Activated T-helper 1 cell treated with Interleukin-2 at 50 U/mL for 16 hours (primary cell): Measurements from ENCODE around the gene KDM5B.
A peak's percentile ranks its signal among the peaks of the same experiment; 100 is the strongest.
"Not testable (repeated sequence)": the region's sequence is repeated elsewhere in the genome, so short reads cannot be mapped to it uniquely, and the experiment has no call there.

Experiments
- DNase-seq: peaks from one replicate; pipeline ENCODE4 v3.0.0-alpha.2; 2020; ENCODE audit warnings: low read depth

The KDM5B gene

DNA sequence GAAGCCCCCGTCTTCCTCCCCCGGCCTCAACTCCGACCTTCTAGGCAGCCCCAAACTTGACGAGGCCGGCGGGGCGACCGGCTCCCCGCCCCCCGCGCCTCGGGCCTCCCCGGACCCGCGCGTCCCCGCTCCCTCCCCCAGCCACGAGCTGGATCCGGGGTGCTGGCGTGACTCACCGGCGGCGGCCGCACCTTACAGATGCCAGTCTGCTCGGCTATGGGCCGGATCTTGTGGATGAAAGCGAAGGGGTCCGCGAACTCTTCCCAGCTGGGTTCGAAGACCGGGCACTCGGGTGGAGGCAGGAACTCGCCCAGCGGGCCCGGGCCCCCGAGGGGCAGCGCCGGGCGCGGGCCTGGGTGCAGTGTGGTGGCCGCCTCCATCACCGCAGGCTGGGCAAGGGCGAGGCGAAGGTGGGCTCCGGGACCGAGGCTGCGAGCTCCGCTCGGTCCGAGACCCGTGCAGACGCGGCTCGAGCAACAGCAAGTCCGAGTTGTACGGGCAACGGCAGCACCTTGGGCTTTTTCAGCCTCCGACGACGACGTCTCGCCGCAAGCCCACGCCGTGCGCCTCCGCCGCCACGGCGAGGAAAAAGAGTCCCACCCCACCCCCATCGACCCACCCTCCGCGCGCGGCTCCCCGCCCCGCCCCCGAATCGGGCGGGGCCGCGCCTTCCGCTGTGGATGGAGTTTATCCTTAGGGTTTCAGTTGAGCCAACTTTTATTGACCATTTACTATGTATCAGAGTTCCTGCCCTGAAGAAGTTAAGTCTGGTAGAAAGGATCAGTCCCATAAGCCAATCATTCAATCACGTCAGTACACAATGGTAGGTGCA is at the start of gene KDM5B:
Gene KDM5B, minus strand, starts transcription at position 496 of the 832 bp plus-strand sequence. Its CDS starts 116 bp downstream, at position 380.
- DNase-seq, result peak; percentile 53

DNA sequence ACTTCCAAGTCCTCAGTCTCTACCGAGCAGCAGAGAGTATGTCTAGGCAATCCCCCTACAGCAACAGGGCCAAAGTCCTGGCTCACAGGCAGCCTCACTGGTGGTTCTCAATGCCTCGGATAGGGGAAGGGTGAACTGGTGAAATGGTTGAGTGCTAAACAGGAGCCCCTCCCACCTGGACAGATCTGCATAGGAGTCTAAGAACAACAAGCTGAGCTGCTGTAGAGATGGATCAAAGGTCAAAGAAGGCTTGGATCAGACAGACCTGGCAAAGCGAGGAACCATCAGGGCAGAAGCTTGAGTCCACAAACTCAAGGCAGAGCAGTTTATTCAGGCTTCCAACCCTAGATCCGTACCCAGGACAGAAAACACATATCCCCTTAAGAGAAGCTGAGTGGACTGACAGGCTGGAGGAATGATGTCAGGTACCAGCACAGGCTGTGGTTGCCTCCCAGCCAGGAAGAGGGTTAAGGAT is 49.0 kb upstream of the KDM5B start:
- DNase-seq, result no peak

DNA sequence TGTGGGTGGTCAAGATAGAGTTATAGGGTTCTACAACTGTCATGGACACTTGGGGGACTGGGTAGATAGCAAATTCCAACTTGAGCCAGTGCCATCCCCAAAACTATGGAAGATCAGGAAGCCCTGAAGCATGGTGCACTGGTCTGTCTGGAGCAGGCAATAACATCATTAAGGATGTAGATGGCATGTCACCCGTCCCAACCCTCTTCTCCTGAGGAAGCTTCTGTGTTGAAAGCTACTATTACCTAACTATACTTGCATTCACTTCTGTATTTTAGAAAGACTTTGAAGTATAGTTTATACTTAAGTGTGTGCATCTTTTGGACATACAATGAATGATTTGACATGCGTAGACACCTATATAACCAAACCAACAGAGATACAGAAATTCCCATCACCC is 47.8 kb upstream of the KDM5B start:
- DNase-seq, result no peak

DNA sequence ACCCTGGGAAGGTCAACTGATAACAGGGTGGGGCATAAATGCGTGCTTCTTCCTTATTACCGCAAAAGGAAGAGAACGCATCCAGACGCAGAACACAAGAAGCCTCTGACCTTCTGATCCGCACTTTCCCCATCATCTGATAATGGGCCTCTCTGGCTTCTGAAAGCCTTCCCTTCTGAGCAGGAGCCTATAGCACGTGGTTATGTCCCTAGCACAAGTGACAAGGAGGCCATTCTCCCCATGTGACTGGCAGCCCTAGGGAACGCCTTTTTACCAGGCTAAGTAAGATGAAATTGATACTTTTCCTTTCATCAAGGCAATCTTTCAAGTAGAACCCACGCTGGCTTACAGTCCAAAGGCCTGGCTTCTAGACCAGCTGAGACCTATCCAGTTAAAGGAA is 46.6 kb upstream of the KDM5B start:
- DNase-seq, result no peak

DNA sequence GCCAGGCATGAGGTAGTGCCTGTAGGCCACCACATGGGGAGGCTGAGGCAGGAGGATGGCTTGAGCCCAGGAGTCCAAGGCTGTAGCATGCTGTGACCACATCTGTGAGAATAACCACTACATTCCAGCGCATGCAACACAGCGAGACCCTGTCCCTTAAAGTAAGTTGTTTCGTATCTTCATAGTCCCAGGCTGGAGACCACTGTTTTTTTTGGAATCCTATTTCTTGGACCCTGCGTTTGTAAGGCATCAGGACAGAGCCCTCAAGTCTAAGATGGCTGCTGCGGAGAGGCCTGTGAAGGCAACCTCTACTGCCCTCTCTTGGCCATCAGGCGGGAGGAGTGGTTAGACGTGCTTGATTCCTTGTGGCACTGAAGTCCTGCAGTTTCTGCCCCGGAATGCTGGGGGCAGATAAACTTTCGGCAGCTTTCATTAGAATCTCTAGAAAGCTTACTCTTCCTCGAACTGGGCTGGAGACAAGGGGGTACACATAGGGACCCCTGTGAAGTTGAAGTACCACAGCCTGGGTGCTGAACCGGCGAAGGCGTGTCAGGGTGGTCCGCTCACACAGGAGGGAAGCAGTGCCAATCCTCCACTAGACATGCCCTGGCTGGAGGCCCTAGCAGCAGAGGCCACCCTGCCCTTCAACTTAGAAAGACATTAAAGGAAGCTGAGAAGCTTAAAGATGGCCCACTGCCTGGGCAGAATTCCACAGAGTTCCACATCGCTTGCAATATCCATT is 44.1 kb upstream of the KDM5B start:
- no peak for DNase-seq

DNA sequence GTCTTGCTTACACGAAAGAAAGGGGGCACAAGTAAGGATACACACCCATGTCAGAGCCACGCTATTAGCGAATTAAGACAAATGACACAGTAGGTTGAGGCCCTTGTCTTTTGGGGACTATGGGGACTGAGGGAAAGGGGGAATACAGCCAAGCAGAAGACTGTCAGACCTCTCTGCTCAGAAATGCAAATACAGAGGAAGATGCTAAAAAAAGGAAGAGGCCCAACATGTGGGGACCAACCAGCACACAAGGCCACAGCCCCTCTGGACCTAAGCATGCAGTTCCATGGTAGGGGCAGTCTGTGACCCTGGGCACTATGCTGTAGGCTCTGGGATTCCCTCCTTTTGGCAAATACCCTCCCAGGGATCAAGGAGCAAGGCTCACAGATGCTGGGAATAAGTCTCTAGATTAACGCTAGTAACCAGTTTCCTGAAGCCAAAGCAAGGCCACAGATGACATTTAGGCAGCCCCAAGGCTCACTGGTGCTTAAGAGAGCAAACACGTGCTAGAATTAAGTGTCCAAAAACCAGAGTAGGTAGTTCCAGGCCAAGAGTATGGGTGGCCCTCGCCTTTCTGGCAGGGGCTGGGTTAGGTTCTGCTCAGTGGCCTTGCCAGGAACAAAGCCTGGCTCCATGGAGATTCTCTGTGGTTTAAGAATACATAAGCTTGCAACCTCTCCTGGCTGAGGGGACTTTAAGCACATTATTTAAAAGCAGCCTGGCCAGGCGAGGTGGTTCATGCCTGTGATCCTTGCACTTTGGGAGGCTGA is 42.6 kb upstream of the KDM5B start:
- no peak for DNase-seq

DNA sequence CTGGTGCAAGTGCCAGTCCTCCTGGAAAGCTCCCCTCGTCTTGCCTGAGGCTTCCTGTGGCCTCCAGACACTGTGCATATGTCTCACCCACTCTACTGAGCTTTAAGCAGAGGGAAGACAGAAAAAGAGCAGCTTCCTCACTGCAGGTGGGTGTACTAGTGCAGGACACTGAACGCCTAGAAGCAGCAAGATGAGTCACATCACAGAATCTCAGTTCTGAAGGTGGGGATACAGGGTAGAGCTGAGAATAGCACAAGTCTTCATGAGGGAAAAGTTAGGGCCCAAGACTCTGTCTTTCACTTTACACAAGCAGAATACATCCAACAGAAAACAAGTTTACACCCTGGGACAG is 39.9 kb upstream of the KDM5B start:
- DNase-seq, result no peak

DNA sequence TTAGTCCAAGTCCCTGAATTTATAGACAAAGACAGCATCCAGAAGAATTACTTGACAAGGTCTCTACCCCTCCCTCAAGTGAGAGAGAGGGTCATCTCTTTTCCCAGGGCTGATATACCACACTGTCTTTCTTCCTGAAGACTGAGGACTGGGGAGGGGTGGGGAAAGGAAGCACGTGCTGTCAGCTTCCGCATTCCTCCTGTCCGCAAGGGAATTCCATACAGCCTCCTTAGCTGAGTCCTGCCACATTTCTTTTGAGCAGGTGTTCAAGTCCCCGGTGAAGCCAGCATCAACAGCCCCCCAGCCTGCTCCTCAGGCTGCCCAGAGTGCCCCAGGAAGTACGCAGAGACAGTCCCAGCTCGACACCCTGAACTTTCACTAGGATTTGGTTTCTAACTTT is 36.7 kb upstream of the KDM5B start:
- no peak for DNase-seq

DNA sequence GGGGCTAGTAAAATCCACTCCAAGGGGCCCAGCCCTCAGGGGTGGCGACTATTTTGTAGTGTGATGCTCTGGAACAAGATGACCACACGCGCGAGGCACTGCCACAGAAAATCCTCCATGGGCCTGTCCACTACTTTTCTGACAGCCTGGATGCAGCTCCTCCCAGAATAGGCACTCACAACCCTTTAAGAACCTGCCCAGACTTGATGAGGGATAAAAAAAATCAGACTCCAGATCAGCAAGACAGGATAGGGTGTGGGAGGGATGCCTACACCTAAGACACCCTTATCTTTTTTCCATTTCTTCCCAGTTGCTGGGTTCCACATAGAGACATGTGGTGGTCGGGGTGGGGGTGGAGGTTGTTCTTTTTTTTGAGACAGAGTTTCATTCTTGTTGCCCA is 36.0 kb upstream of the KDM5B start:
- DNase-seq, result no peak

DNA sequence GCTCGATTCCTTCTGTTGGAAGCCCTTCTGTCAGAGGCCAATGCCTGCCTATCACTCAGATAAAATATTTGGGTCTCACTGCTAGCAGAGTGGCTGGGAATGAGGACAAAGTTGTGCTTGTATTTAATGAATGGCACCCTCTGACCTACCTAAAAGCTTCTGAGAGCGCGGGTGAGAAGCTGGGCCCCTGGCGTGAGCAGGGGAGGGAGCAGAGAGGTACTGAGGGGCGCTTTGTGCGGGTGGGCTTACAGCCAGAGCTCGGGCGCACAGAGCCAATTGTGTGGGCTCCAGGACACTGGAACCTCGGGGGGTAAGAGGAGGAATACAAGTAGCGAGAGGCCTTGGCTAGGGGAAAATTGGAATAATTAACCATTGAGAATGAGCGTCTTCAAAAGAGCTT is 34.9 kb upstream of the KDM5B start:
- DNase-seq, result no peak

DNA sequence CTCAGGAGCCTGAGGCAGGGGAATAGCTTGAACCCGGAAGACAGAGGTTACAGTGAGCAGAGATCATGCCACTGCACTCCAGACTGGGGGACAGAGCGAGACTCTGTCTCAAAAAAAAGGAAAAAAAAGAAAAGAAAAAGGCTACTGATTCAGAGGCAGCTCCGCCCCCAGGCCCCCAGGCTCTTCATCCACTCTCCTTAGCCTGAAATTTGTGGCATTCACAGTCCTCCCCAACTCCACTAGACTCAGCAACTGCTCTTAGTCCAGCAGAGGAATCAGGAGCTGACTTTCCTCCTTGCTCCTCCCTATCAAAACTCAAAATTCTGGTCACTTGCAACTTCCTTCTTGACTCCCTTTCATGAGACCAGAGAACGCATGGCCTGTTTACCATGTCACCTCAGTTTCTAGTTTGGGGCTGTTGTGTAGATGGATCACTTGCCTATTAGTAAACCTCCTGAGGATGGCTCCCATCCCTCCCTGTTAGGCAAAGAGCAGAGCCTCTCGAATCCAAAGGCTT is 29.6 kb upstream of the KDM5B start:
- DNase-seq, result no peak

DNA sequence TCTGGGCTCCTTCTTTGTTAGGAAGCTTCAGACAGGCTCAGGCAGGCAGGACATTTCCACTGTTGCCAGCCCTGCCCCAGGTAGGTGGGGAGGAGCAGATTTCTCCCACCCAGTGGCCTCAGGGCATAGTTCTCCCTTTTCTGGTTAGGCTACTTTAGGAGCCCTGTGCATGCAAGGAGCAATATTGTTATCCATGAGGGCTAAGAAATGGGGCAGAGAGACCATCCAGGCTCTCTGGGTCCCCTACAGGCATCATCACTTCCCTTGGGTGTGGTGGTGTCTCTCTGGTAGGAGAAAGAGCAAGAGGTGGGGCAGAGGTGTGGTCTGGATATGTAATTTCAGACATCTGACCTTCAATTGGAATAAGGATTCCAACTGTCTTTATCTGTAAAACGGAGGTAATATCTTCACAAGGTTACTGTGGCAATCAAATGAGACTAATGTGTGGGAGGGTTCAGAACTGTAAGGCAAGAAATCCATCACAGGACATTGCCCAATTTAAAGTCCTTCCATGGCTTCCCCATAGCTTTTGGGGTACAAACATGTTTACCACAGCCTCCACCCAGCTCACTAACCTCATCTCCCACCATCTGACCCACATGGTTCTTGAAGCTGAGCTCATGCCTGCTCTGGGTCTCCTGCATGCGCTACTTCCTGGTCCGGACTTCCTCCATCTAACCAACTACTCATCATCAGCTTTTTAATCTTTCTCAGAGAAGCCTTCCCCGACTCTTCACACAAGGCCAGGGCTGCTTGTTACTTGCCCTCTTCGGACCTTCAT is 28.6 kb upstream of the KDM5B start:
- no peak for DNase-seq

DNA sequence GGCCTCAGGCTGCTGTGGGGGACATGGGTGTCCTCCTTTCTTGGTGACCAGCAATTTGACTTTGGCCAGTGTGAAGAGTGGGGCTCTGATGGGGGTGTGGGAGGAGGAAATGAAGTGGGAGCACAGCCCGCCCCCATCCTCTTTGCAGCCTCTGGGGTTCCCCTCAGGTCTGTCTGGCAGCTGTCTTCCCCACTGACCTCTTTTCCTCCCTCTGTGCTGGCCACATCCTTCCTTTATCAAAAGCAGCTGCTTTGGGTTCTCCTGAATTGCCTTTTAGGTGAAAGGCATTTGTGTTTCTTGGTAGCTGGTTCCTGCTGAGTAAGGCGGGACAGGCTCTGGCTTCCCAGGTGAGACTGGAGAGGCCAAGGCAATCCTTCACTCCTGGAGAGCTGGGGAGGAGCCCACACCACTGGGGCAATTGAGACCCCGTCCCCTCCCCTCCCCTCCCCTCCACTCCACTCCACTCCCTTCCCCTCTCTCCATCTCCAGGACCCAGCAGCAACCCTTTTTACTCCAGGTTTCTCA is 27.4 kb upstream of the KDM5B start:
- no peak for DNase-seq

DNA sequence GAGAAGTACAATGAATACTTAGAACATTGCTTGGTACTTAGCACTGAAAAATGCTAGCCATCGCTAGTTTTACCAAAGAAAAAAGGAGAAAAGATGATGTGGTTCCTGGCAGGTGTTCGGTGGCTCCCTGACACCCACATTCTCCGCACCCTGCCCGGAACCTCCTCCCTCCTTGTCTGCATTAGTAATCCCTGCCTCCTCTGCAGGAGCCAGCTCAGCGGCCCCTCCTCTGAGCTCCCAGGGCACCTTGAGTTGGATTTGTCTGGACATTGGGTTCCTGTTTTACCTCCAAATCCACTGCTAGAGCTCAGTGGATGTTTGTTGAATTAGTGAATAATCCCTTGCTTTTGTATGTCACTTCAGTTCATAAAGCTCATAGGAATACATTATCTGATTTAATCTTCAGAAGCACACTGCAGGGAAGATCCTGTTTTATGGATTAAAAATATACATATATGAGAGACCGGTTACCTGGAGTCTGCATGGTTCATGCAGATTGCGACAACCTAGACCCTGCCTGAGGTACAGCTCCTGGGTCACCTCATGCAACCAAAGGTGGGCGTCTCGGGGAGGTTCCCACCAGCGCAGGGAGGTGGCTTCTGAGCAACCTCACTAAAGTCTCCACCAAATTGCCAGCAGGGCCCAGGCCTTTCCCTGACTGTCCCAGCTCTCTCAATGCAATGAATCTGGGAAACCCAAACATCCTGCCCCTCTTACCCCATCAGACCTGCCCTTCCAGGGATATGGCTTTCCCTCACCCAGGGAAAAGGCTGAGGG is 26.7 kb upstream of the KDM5B start:
- DNase-seq, result no peak

DNA sequence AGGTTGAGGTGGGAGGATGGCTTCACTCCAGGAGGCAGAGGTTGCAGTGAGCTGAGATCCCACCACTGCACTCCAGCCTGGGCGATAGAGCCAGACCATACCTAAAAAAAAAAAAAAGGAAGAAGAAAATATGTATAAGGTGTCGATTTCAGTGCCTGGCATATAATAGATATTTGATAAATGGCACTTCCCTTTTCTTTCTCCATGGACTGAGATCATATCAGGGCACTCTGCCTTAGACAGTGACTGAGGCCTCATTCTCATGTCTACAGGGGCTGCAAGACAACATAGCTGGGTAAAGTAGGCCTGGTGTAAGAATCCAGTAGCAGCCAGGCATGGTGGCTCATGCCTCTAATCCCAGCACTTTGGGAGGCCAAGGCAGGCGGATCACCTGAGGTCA is 23.7 kb upstream of the KDM5B start:
- no peak for DNase-seq

DNA sequence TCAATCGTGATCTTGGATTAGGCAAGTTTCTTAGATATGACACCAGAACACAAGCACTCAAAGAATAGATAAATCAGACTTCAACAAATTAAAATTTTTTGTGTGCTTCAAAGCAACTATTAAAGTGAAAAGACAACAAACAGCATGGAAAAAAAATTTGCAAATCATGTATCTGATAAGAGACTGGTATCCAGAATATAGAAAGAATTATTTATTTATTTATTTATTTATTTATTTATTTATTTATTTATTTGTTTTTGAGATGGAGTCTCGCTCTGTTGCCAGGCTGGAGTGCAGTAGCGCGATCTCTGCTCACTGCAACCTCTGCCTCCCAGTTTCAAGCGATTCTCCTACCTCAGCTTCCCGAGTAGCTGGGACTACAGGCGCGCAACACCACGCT is 21.0 kb upstream of the KDM5B start:
- not testable (repeated sequence) for DNase-seq

DNA sequence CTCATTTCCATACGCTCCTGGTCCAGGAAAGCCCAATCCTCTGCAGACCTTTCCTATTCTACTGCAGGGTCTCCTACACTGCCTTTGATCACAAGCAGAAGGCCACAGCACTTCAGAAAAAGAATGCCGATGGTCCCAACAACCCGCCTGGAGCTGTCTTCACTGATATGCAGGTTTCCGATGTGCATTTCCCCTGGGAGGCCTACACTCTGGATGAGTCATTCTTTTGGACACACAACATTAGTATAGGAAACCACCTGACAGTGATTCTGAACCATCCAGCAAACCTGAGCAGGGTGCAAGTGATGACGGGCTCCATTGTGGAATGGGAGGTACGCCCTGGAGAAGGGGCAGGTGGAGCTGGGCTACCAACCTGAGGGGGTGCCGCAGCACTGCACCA is 17.5 kb upstream of the KDM5B start:
- DNase-seq, result no peak

DNA sequence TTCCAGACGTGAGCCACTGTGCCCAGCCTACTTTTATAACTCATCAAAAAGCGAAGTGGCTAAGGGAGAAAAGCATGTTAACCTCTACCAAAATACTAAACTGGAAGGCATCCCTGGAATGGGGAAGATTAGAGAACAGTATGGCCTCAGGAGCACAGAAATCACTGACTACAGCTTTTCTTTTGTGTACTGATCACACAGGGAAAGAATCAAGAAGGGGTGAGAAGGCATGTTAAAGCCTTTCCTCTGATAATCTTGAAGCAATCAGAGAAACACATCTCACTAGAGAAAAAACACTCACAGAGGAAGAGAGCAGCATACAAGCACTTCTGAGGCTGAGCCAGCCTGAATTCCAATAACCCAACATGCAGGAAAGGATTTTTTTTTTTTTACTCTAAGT is 13.2 kb upstream of the KDM5B start:
- no peak for DNase-seq

DNA sequence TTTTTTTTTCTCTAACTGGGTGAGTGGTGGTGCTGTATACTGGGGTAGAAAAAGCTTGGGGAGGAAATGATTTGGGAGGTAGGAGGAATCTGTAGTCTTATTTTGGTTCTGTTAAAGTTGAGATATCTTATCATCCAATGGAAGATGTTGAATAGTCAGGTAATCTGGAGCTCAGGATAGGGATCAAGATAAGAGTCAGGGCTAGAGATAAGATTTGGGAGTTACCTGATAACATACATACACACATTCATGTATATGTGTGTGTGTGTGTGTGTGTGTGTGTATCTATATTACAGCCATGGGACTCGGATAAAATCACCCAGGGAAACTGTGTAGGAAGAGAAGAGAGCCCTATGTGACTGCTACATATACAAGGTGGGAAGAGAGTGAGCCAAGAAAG is 10.6 kb upstream of the KDM5B start:
- DNase-seq, result no peak

DNA sequence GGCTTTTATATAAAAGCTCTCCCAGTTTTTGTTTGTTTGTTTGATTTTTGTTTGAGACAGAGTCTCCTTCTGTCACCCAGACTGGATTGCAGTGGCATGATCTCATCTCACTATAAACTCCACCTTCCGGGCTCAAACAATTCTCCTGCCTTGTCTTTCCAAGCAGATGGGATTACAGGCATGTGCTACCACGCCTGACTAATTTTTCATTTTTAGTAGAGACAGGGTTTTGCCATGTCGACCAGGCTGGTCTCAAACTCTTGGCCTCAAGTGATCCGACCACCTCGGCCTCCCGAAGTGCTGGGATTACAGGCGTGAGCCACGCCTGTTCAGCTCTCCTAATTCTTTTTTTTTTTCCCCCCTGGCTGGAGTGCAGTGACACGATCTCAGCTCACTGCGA is 6.9 kb upstream of the KDM5B start:
- DNase-seq, result no peak
